Naive thymus-derived CD8-positive, alpha-beta T cell (primary cell): ENCODE data around the gene POLR2L. TPM values are rescaled to one million over a fixed set of nuclear protein-coding genes. Genes with fewer than 3 reads are reported as not detected.

Experiments
- ATAC-seq, 2 donors: fragments of 150-1000 bp; cut with Tn5 transposase in 1 of 2; sonication (Bioruptor Pico), chemical (Tn5 transposase) in 1 of 2; 1 replicate in 1 of 2; 2 replicates in 1 of 2; pipeline ENCODE4 v1.10.0; 2021; ENCODE audit warnings: mild to moderate bottlenecking in 2 of 2, moderate library complexity in 2 of 2
- POLR2A ChIA-PET: fragments of 350-600 bp; sonication (Branson Sonifier 250); formaldehyde crosslinking; loops from one replicate; lab custom pipeline; 2021; ENCODE audit warnings: antibody characterized with exemption; lab: Charles Lee
- DNase-seq, 10 donors: peaks; one replicate each; pipeline versions ENCODE4 v3.0.0 to v3.0.0-alpha.2; 2020 to 2022
- H3K27ac Mint-ChIP-seq, 10 donors: one replicate each; pipeline ENCODE4 v1.8.0; 2020 to 2022; ENCODE audit warnings: mild to moderate bottlenecking in 10 of 10, mixed read lengths in 10 of 10, moderate library complexity in 4 of 10, inconsistent platforms in 1 of 10
- H3K27me3 Mint-ChIP-seq, 5 donors: one replicate each; pipeline ENCODE4 v1.8.0; 2021 to 2022; ENCODE audit warnings: mixed read lengths in 5 of 5
- H3K36me3 Mint-ChIP-seq, 3 donors: one replicate each; pipeline ENCODE4 v1.8.0; 2020 to 2022; ENCODE audit warnings: mixed read lengths in 3 of 3, mild to moderate bottlenecking in 2 of 3, inconsistent platforms in 1 of 3
- H3K4me1 Mint-ChIP-seq, 4 donors: one replicate each; pipeline ENCODE4 v1.8.0; 2021 to 2022; ENCODE audit warnings: mixed read lengths in 4 of 4
- H3K4me3 Mint-ChIP-seq, 10 donors: one replicate each; pipeline ENCODE4 v1.8.0; 2020 to 2022; ENCODE audit warnings: mild to moderate bottlenecking in 10 of 10, mixed read lengths in 10 of 10, moderate library complexity in 6 of 10, inconsistent platforms in 1 of 10
- H3K9me3 Mint-ChIP-seq, 9 donors: one replicate each; pipeline ENCODE4 v1.8.0; 2020 to 2022; ENCODE audit warnings: mixed read lengths in 9 of 9, mild to moderate bottlenecking in 3 of 9, inconsistent platforms in 1 of 9, moderate library complexity in 1 of 9
- polyA plus RNA-seq, 3 donors: library from polyadenylated mRNA; unstranded; fragments of 300-500 nt; fragmentation: Illumina TruSeq; gene quantifications; one replicate each; pipeline ENCODE4 v1.2.3, GENCODE V29; 2021
- total RNA-seq, 8 experiments: library from RNA in 2 of 8; stranded (reverse) in 2 of 8; gene quantifications; one replicate each; pipeline ENCODE4 v1.2.3 and lab custom pipeline; 2021 to 2026

Gene POLR2L
- total and polyA plus RNA-seq, 5 experiments from 2014 or later, result 50.3 to 102 (median 96.5) TPM

DNA sequence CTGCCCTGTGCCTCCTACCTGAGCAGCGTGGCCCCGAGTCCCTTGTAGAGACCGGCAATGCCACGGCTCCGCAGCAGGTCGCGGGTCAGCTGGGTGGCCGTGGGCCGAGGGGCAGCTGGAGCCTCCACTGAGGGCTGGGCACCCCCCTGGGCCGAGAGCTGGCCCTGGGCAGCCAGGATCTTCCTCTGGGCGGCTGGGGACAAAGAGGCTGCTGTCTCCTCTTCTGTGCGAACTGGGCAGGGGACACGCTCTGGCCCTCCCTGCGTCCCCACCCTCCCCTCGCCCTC, 49.9 kb downstream of the POLR2L start:
- H3K9me3 Mint-ChIP-seq, result no peaks in the 10 kb centered on the region
- H3K36me3 Mint-ChIP-seq, result peaks cover 0 to 16% (median 4%) of the 10 kb centered on the region in 3 donors
- peaks cover 6 to 29% (median 29%) of the 10 kb centered on the region in 4 donors for H3K4me1 Mint-ChIP-seq
- ATAC-seq (no peak), DNase-seq (no peak)
- POLR2A ChIA-PET, result interaction anchor here (0.6 to 1.2 kb wide), 3 partner anchors 9 to 1542 kb away, joined by 3 to 4 read pairs (median 3); no protein-coding TSS in a partner anchor
- H3K27ac Mint-ChIP-seq, result no peak overlapping the region
- peaks cover 0 to 5% (median 0%) of the 10 kb centered on the region in 5 donors for H3K27me3 Mint-ChIP-seq
- no peak overlapping the region for H3K4me3 Mint-ChIP-seq

DNA sequence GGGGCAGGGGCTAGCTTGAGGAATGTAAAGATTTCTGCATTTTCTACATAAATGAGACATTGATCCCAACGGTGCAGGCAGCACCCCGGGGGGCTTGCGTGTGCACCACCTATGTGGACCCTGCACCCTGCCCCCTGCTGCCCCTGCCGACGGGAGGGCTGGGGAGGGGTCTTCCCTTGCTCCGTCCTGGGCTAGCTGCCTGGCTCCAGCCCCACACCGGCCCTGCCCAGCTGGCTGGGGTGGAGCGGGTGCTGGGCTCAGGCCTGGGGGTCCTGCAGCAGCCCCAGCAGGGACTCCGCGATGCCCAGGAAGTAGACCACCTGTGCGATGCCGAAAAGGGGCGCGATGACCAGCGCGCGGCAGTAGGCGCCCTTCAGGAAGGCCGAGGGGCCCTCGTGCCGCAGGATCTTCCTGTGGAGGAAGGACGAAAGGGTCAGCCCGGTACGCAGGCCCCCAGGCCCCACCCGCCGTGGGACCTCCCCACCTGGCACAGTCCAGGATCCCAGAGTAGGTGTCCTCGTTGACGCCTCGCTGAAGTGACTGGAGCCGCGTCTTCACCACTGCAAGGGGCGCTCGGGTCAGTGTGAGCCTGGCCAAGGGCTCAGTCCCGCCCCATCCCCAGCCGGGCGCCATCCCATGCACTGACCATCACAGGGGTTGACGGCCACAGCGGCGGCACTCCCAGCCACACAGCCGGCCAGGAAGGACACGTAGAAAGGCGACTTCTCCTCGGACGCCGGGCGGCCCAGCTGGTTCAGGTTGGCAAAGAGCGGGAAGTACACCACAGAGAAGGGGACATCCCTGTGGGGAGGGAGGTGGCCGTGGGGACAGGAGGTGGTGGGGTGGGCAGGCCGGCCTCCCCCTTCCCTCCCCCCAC, 50.4 kb downstream of the POLR2L start:
- peaks cover 4 to 24% (median 23%) of the 10 kb centered on the region in 4 donors for H3K4me1 Mint-ChIP-seq
- peaks cover 0 to 5% (median 0%) of the 10 kb centered on the region in 5 donors for H3K27me3 Mint-ChIP-seq
- H3K4me3 Mint-ChIP-seq, result no peak overlapping the region
- H3K9me3 Mint-ChIP-seq, result no peaks in the 10 kb centered on the region
- DNase-seq (no peak), ATAC-seq (no peak)
- POLR2A ChIA-PET, result interaction anchor here (0.6 to 1.2 kb wide), 2 partner anchors 9 to 562 kb away, joined by 3 to 4 read pairs; no protein-coding TSS in a partner anchor
- peaks cover 0 to 16% (median 4%) of the 10 kb centered on the region in 3 donors for H3K36me3 Mint-ChIP-seq
- H3K27ac Mint-ChIP-seq, result no peak overlapping the region

DNA sequence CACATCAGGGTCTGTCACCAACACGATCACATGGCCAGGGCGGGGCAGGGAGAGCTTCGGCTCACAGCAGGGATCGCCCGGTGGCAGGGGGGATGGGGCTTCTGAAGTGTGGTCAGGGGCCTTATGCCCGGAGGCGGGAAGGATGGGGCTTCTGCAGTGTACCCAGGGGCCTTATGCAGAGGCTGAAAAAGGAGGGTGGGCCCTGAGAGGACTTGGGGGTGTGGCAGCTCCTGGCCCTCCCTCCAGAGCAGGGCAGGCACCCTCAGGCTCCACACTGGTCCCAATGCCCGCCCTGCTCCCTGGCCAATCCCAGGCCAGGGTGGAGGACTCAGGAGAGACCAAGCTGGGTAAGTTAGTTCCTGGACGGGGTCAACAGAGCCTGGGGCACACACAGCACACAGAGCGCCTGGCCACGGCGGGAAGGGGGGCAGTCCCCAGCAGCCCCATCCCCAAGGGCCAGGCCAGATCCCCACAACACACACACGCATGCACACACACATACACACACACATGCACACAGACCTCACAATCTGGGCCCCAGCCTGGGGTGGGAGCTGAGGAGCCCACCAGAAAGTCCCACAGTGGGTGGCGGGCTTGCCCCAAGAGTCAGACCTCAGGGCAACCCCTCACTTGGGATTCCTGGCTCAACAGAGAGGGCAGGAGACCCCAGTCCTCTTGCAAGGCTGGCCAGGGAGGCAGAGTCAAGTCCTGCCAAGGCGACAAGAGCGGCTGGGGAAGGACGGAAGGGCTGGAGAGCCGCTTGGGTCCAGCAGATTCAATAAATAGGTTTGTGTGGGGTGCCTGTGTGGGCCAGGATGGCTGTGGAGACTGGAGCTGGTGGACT, 51.4 kb downstream of the POLR2L start:
- H3K27ac Mint-ChIP-seq, result peak overlapping the region in 1 of 10 donors; percentile 33
- H3K9me3 Mint-ChIP-seq, result no peaks in the 10 kb centered on the region

DNA sequence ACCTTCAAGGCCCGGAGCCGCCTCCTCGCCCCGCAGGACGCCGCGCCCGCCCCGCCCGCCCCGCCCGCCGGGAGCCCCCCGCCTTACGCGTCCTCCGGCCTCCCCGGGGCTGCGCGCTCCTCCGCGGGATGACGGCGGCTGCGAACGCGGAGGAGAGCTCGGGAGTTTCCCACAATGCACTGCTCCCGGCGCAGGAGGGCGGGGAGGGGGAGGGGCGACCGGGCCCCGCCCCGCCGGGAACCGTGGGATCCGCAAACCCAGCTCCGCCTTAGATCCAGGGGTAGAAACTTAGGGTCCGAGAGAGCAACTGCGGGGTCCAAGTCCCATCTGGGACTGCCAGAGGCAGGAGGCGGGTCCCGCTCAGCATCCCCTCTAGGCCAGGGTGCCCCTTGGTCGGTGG, 52.4 kb downstream of the POLR2L start, which contains the start of gene CEND1:
TSS of gene CEND1 (minus strand) at position 148 of the 400 bp plus-strand sequence. CDS start 1,514 bp downstream, outside the sequence.
- H3K27me3 Mint-ChIP-seq, result peaks cover 0 to 5% (median 0%) of the 10 kb centered on the region in 5 donors
- peaks cover 0 to 15% (median 4%) of the 10 kb centered on the region in 3 donors for H3K36me3 Mint-ChIP-seq
- ATAC-seq (peak; percentile 50 to 58), DNase-seq (peak in 1 of 10 donors; percentile 25)
- peaks cover 6 to 21% (median 14%) of the 10 kb centered on the region in 4 donors for H3K4me1 Mint-ChIP-seq
- POLR2A ChIA-PET, result interaction anchor here (1.0 to 1.8 kb wide), 2 partner anchors 14 to 43 kb away, joined by 3 to 4 read pairs; partner anchors contain the start of genes CD151 and PIDD1
- no peaks in the 10 kb centered on the region for H3K9me3 Mint-ChIP-seq
- peak within 1 kb of the TSS in 2 of 10 donors; percentile 10 to 35 for H3K4me3 Mint-ChIP-seq
- peak within 1 kb of the TSS in 1 of 10 donors; percentile 70 for H3K27ac Mint-ChIP-seq

More for the DNA sequence above, 51.4 kb downstream of the POLR2L start:
- Mint-ChIP-seq H3K36me3 (peaks cover 0 to 15% (median 4%) of the 10 kb centered on the region in 3 donors), H3K4me1 (peaks cover 6 to 20% (median 16%) of the 10 kb centered on the region in 4 donors), H3K4me3 (peak overlapping the region in 1 of 10 donors; percentile 62), H3K27me3 (peaks cover 0 to 5% (median 0%) of the 10 kb centered on the region in 5 donors)
- DNase-seq, result no peak
- POLR2A ChIA-PET, result interaction anchor here (1.0 to 1.8 kb wide), 2 partner anchors 13 to 42 kb away, joined by 3 to 4 read pairs; partner anchors contain the start of genes CD151 and PIDD1
- ATAC-seq, result no peak

Other genes with a start within 250 kb of the POLR2L start
- 10 to 100 TPM; 55.0 to 55.2 TPM for gene IRF7, start 226.6 kb downstream of the POLR2L start, total RNA-seq
- 10 to 100 TPM; 19.8 to 38.6 (median 25.3) TPM for gene IRF7, start 226.6 kb downstream of the POLR2L start, polyA plus RNA-seq
- gene CDHR5, start 217.6 kb downstream of the POLR2L start, total RNA-seq, result not detected
- not detected for gene CDHR5, start 217.6 kb downstream of the POLR2L start, polyA plus RNA-seq
- gene SCT, start 215.3 kb downstream of the POLR2L start, total RNA-seq, result not detected
- gene SCT, start 215.3 kb downstream of the POLR2L start, polyA plus RNA-seq, result not detected
- gene DRD4, start 205.3 kb downstream of the POLR2L start, total RNA-seq, result 1 to 10 TPM; 1.2 to 1.4 TPM
- gene DRD4, start 205.3 kb downstream of the POLR2L start, polyA plus RNA-seq, result not detected
- gene DEAF1, start 147.3 kb downstream of the POLR2L start, total RNA-seq, result 10 to 100 TPM; 46.5 to 51.0 TPM
- gene DEAF1, start 147.3 kb downstream of the POLR2L start, polyA plus RNA-seq, result 10 to 100 TPM; 27.0 to 58.2 (median 27.9) TPM
- gene TMEM80, start 146.7 kb downstream of the POLR2L start, total RNA-seq, result 10 to 100 TPM; 46.0 to 49.2 TPM
- gene TMEM80, start 146.7 kb downstream of the POLR2L start, polyA plus RNA-seq, result 10 to 100 TPM; 22.2 to 44.6 (median 32.4) TPM
- 1 to 10 TPM; 8.2 to 9.7 TPM for gene EPS8L2, start 136.3 kb downstream of the POLR2L start, total RNA-seq
- gene EPS8L2, start 136.3 kb downstream of the POLR2L start, polyA plus RNA-seq, result 10 to 100 TPM in 2 of 3 donors, 1 to 10 TPM in 1; 9.6 to 20.4 (median 14.8) TPM
- 100 to 1,000 TPM; 120 to 124 TPM for gene TALDO1, start 95.1 kb downstream of the POLR2L start, total RNA-seq
- 100 to 1,000 TPM; 160 to 173 (median 166) TPM for gene TALDO1, start 95.1 kb downstream of the POLR2L start, polyA plus RNA-seq
- gene GATD1, start 65.0 kb downstream of the POLR2L start, total RNA-seq, result 10 to 100 TPM; 57.0 to 65.6 TPM
- gene GATD1, start 65.0 kb downstream of the POLR2L start, polyA plus RNA-seq, result 10 to 100 TPM in 2 of 3 donors, 1 to 10 TPM in 1; 7.2 to 20.7 (median 12.8) TPM
- gene CEND1, start 52.4 kb downstream of the POLR2L start, total RNA-seq, result not detected
- not detected for gene CEND1, start 52.4 kb downstream of the POLR2L start, polyA plus RNA-seq
- 10 to 100 TPM; 18.1 to 19.2 TPM for gene SLC25A22, start 44.2 kb downstream of the POLR2L start, total RNA-seq
- gene SLC25A22, start 44.2 kb downstream of the POLR2L start, polyA plus RNA-seq, result 10 to 100 TPM in 1 of 3 donors, 1 to 10 TPM in 2; 6.4 to 16.4 (median 6.5) TPM
- gene PIDD1, start 37.3 kb downstream of the POLR2L start, total RNA-seq, result 10 to 100 TPM; 37.7 to 40.7 TPM
- gene PIDD1, start 37.3 kb downstream of the POLR2L start, polyA plus RNA-seq, result 1 to 10 TPM; 2.5 to 6.6 (median 4.1) TPM
- gene RPLP2, start 32.6 kb downstream of the POLR2L start, total RNA-seq, result 1,000 to 10,000 TPM; 5,498 to 5,522 TPM
- 1,000 to 10,000 TPM; 4,080 to 5,338 (median 4,376) TPM for gene RPLP2, start 32.6 kb downstream of the POLR2L start, polyA plus RNA-seq
- gene PNPLA2, start 23.6 kb downstream of the POLR2L start, total RNA-seq, result 100 to 1,000 TPM; 248 to 251 TPM
- 10 to 100 TPM; 20.5 to 42.7 (median 31.5) TPM for gene PNPLA2, start 23.6 kb downstream of the POLR2L start, polyA plus RNA-seq
- under 1 TPM; 0.60 to 0.85 TPM for gene CRACR2B, start 14.6 kb downstream of the POLR2L start, total RNA-seq
- under 1 TPM in 1 of 3 donors, not detected in 2; 0.18 TPM for gene CRACR2B, start 14.6 kb downstream of the POLR2L start, polyA plus RNA-seq
- 10 to 100 TPM; 20.8 to 24.3 TPM for gene CD151, start 9.6 kb downstream of the POLR2L start, total RNA-seq
- gene CD151, start 9.6 kb downstream of the POLR2L start, polyA plus RNA-seq, result 10 to 100 TPM in 2 of 3 donors, 1 to 10 TPM in 1; 9.4 to 11.2 (median 10.2) TPM
- gene TSPAN4, start 323 bp upstream of the POLR2L start, total RNA-seq, result 1 to 10 TPM; 6.0 to 8.9 TPM
- gene TSPAN4, start 323 bp upstream of the POLR2L start, polyA plus RNA-seq, result 10 to 100 TPM in 1 of 3 donors, 1 to 10 TPM in 2; 7.2 to 12.8 (median 8.3) TPM
- gene CHID1, start 68.3 kb upstream of the POLR2L start, total RNA-seq, result 10 to 100 TPM; 54.6 to 55.8 TPM
- 10 to 100 TPM; 50.2 to 61.5 (median 54.7) TPM for gene CHID1, start 68.3 kb upstream of the POLR2L start, polyA plus RNA-seq
- 10 to 100 TPM; 77.8 to 80.8 TPM for gene AP2A2, start 83.3 kb upstream of the POLR2L start, total RNA-seq
- 10 to 100 TPM in 2 of 3 donors, 1 to 10 TPM in 1; 8.2 to 13.9 (median 11.6) TPM for gene AP2A2, start 83.3 kb upstream of the POLR2L start, polyA plus RNA-seq
- not detected for gene MUC6, start 194.2 kb upstream of the POLR2L start, total RNA-seq
- not detected for gene MUC6, start 194.2 kb upstream of the POLR2L start, polyA plus RNA-seq
- gene MUC2, start 232.3 kb upstream of the POLR2L start, total RNA-seq, result not detected
- not detected for gene MUC2, start 232.3 kb upstream of the POLR2L start, polyA plus RNA-seq